H9 (cell line): ENCODE results near the gene AHNAK2. TPM values are rescaled to one million over a fixed set of nuclear protein-coding genes. Genes with fewer than 3 reads are reported as not detected.
A peak's percentile ranks its signal among the peaks of the same experiment; 100 is the strongest.

Experiments
- DNase-seq: peaks from one replicate; pipeline ENCODE4 v3.0.0-alpha.2; 2017
- H2AFZ ChIP-seq: one replicate; pipeline ENCODE4 v1.6.1; 2013; ENCODE audit warnings: mild to moderate bottlenecking, low read length, control low read depth, moderate library complexity
- H2AK5ac ChIP-seq: 2 replicates; pipeline ENCODE4 v1.6.1; 2013; ENCODE audit warnings: low read length, control low read depth, mixed read lengths; ENCODE audit not compliant: insufficient read length
- H2BK120ac ChIP-seq: one replicate; pipeline ENCODE4 v1.6.1; 2013; ENCODE audit warnings: low read depth, mild to moderate bottlenecking, low read length, control low read depth, inconsistent platforms; ENCODE audit not compliant: poor library complexity, severe bottlenecking
- H2BK12ac ChIP-seq: 2 replicates; pipeline ENCODE4 v1.6.1; 2013; ENCODE audit warnings: low read length, control low read depth, mixed read lengths, low read depth; ENCODE audit not compliant: insufficient read length
- H2BK15ac ChIP-seq: 2 replicates; pipeline ENCODE4 v1.6.1; 2013; ENCODE audit warnings: low read depth, low read length, control low read depth
- H2BK20ac ChIP-seq: one replicate; pipeline ENCODE4 v1.6.1; 2013; ENCODE audit warnings: low read depth, mild to moderate bottlenecking, low read length, control low read depth, inconsistent platforms; ENCODE audit not compliant: poor library complexity, severe bottlenecking
- H2BK5ac ChIP-seq: 2 replicates; pipeline ENCODE4 v1.6.1; 2013; ENCODE audit warnings: low read length, control low read depth, mixed read lengths; ENCODE audit not compliant: insufficient read length
- H3K14ac ChIP-seq: 2 replicates; pipeline ENCODE4 v1.6.1; 2013; ENCODE audit warnings: low read length, control low read depth; ENCODE audit not compliant: insufficient read depth
- H3K18ac ChIP-seq: 2 replicates; pipeline ENCODE4 v1.6.1; 2013; ENCODE audit warnings: low read depth, mild to moderate bottlenecking, mixed read lengths, low read length, control low read depth; ENCODE audit not compliant: insufficient read length
- H3K23ac ChIP-seq: 2 replicates; pipeline ENCODE4 v1.6.1; 2013; ENCODE audit warnings: low read length, control low read depth, mixed read lengths, low read depth; ENCODE audit not compliant: insufficient read length
- H3K23me2 ChIP-seq: 2 replicates; pipeline ENCODE4 v1.6.1; 2013; ENCODE audit warnings: low read depth, mild to moderate bottlenecking, mixed read lengths, low read length, control low read depth; ENCODE audit not compliant: insufficient read length, poor library complexity, severe bottlenecking
- H3K27ac ChIP-seq: 2 replicates; pipeline ENCODE4 v1.5.1; 2013; ENCODE audit warnings: low read length, control low read depth, mixed read lengths, low read depth; ENCODE audit not compliant: insufficient read length
- H3K27me3 ChIP-seq: 2 replicates; pipeline ENCODE4 v1.6.1; 2013; ENCODE audit warnings: low read length, control low read depth, inconsistent platforms; ENCODE audit not compliant: insufficient read depth
- H3K4ac ChIP-seq: 2 replicates; pipeline ENCODE4 v1.6.1; 2013; ENCODE audit warnings: low read depth, mild to moderate bottlenecking, control low read depth, inconsistent platforms, low read length, moderate library complexity
- H3K4me1 ChIP-seq: 2 replicates; pipeline ENCODE4 v1.6.1; 2013; ENCODE audit warnings: low read length, control low read depth, inconsistent platforms; ENCODE audit not compliant: insufficient read depth
- H3K4me2 ChIP-seq: 2 replicates; pipeline ENCODE4 v1.6.1; 2013; ENCODE audit warnings: low read length, control low read depth, mixed read lengths; ENCODE audit not compliant: insufficient read length, insufficient read depth
- H3K56ac ChIP-seq: 2 replicates; pipeline ENCODE4 v1.6.1; 2013; ENCODE audit warnings: low read depth, mild to moderate bottlenecking, mixed read lengths, low read length, control low read depth; ENCODE audit not compliant: insufficient read length
- H3K79me1 ChIP-seq: 2 replicates; pipeline ENCODE4 v1.6.1; 2013; ENCODE audit warnings: low read depth, mild to moderate bottlenecking, moderate library complexity, low read length, control low read depth, inconsistent platforms; ENCODE audit not compliant: insufficient read depth, poor library complexity, severe bottlenecking
- H3K79me2 ChIP-seq: 2 replicates; pipeline ENCODE4 v1.6.1; 2013; ENCODE audit warnings: low read length, control low read depth, inconsistent platforms; ENCODE audit not compliant: insufficient read depth
- H3K9ac ChIP-seq: 2 replicates; pipeline ENCODE4 v1.6.1; 2013; ENCODE audit warnings: low read length, control low read depth, mixed read lengths; ENCODE audit not compliant: insufficient read length; ENCODE audit errors: extremely low read depth
- H3K9me3 ChIP-seq: one replicate; pipeline ENCODE4 v1.6.1; 2013; ENCODE audit warnings: low read depth, low read length, inconsistent platforms; ENCODE audit not compliant: control insufficient read depth
- H3T11ph ChIP-seq: one replicate; pipeline ENCODE4 v1.6.1; 2013; ENCODE audit warnings: mild to moderate bottlenecking, low read length, control low read depth, inconsistent platforms
- H4K20me1 ChIP-seq: one replicate; pipeline ENCODE4 v1.6.1; 2013; ENCODE audit not compliant: control insufficient read depth, insufficient read length, insufficient read depth
- H4K5ac ChIP-seq: 2 replicates; pipeline ENCODE4 v1.6.1; 2013; ENCODE audit warnings: low read depth, mild to moderate bottlenecking, mixed read lengths, low read length, control low read depth; ENCODE audit not compliant: insufficient read length
- H4K8ac ChIP-seq: replicated peaks from 2 replicates; pipeline ENCODE4 v1.6.1; 2013; ENCODE audit warnings: low read length, control low read depth, mixed read lengths, low read depth; ENCODE audit not compliant: insufficient read length
- H4K91ac ChIP-seq: 2 replicates; pipeline ENCODE4 v1.6.1; 2013; ENCODE audit warnings: low read depth, mild to moderate bottlenecking, moderate library complexity, mixed read lengths, low read length, control low read depth; ENCODE audit not compliant: insufficient read length
- H3K27ac Mint-ChIP-seq, 3 experiments: 2 replicates in 2 of 3; 3 replicates in 1 of 3; pipeline ENCODE4 v1.8.0; 2020 to 2021; ENCODE audit warnings: mixed read lengths in 3 of 3, mild to moderate bottlenecking in 1 of 3, moderate library complexity in 1 of 3
- H3K27me3 Mint-ChIP-seq: 2 replicates; pipeline ENCODE4 v1.8.0; 2021; ENCODE audit warnings: low read depth, mild to moderate bottlenecking, moderate library complexity, mixed read lengths
- H3K36me3 Mint-ChIP-seq, 3 experiments: 2 replicates in 2 of 3; 3 replicates in 1 of 3; pipeline ENCODE4 v1.8.0; 2020 to 2021; ENCODE audit warnings: low read depth in 3 of 3, mixed read lengths in 3 of 3; ENCODE audit not compliant: insufficient read depth in 1 of 3
- H3K4me1 Mint-ChIP-seq, 2 experiments: 2 replicates each; pipeline ENCODE4 v1.8.0; 2020; ENCODE audit warnings: mixed read lengths in 2 of 2
- H3K4me3 Mint-ChIP-seq, 2 experiments: 2 replicates in 1 of 2; 3 replicates in 1 of 2; pipeline ENCODE4 v1.8.0; 2020 to 2021; ENCODE audit warnings: mild to moderate bottlenecking in 2 of 2, mixed read lengths in 2 of 2, moderate library complexity in 1 of 2
- H3K9me3 Mint-ChIP-seq, 2 experiments: 2 replicates in 1 of 2; 3 replicates in 1 of 2; pipeline ENCODE4 v1.8.0; 2020; ENCODE audit warnings: mild to moderate bottlenecking in 2 of 2, mixed read lengths in 2 of 2, moderate library complexity in 1 of 2
- WGBS: extraction: QIAGEN DNeasy Blood & Tissue Kit; methylation state at CpG from one replicate; pipeline ENCODE4 v1.1.7; 2013; ENCODE audit warnings: missing lambda C conversion rate, low lambda C conversion rate, mixed read lengths; ENCODE audit not compliant: insufficient read length; ENCODE audit errors: extremely low coverage; 5-methylcytosine and 5-hydroxymethylcytosine counted together
- total RNA-seq: library from RNA; stranded (reverse); gene quantifications from 2 replicates; pipeline ENCODE4 v1.2.1, GENCODE V29; 2021
- TF ChIP-seq, protein P1 (sequence below): fragments of 200-600 bp; sonication (generic); conservative IDR thresholded peaks from 3 replicates; pipeline ENCODE4 v1.8.0; 2021; ENCODE audit warnings: antibody characterized with exemption, mild to moderate bottlenecking

Gene AHNAK2
- total RNA-seq, 1 experiment from 2014 or later: 2.8 TPM

GRCh38 chr14:104931771-104932675 lies 46.2 kb downstream of the AHNAK2 start:
- H4K91ac ChIP-seq: no peak overlapping the region
- H3K27ac Mint-ChIP-seq: no peak overlapping the region
- no peak overlapping the region for H3K27ac ChIP-seq
- peak overlapping the region; percentile 45 for H3K4me2 ChIP-seq
- TF ChIP-seq, protein P1, sequence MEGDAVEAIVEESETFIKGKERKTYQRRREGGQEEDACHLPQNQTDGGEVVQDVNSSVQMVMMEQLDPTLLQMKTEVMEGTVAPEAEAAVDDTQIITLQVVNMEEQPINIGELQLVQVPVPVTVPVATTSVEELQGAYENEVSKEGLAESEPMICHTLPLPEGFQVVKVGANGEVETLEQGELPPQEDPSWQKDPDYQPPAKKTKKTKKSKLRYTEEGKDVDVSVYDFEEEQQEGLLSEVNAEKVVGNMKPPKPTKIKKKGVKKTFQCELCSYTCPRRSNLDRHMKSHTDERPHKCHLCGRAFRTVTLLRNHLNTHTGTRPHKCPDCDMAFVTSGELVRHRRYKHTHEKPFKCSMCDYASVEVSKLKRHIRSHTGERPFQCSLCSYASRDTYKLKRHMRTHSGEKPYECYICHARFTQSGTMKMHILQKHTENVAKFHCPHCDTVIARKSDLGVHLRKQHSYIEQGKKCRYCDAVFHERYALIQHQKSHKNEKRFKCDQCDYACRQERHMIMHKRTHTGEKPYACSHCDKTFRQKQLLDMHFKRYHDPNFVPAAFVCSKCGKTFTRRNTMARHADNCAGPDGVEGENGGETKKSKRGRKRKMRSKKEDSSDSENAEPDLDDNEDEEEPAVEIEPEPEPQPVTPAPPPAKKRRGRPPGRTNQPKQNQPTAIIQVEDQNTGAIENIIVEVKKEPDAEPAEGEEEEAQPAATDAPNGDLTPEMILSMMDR: no peak
- no peak overlapping the region for H3K18ac ChIP-seq
- no peak overlapping the region for H2AK5ac ChIP-seq
- H4K8ac ChIP-seq: no peak overlapping the region
- no peaks in the 10 kb centered on the region for H4K20me1 ChIP-seq
- WGBS: no CpG with 5 or more reads among the region's 64 CpGs
- DNase-seq: peak; percentile 46
- H3K36me3 Mint-ChIP-seq: no peaks in the 10 kb centered on the region
- H3K14ac ChIP-seq: no peak overlapping the region; the same call in 1 of the 2 replicates
- no peak overlapping the region for H2BK20ac ChIP-seq
- no peak overlapping the region for H4K5ac ChIP-seq
- no peak overlapping the region for H2BK12ac ChIP-seq
- H3K79me1 ChIP-seq: no peaks in the 10 kb centered on the region
- no peak overlapping the region for H3K9ac ChIP-seq
- no peaks in the 10 kb centered on the region for H3K4me1 ChIP-seq
- H3K9me3 ChIP-seq: no peaks in the 10 kb centered on the region
- no peak overlapping the region for H2AFZ ChIP-seq
- H3K4me3 Mint-ChIP-seq: peak overlapping the region; percentile 33 to 71; a peak in 3 of 5 replicates
- no peak overlapping the region for H3T11ph ChIP-seq
- H3K27me3 Mint-ChIP-seq: peaks cover 77% of the 10 kb centered on the region
- H3K9me3 Mint-ChIP-seq: no peaks in the 10 kb centered on the region; a peak in 1 of 5 replicates
- H3K23me2 ChIP-seq: no peaks in the 10 kb centered on the region
- H2BK120ac ChIP-seq: no peak overlapping the region
- no peak overlapping the region for H2BK5ac ChIP-seq
- no peaks in the 10 kb centered on the region for H3K79me2 ChIP-seq
- H3K23ac ChIP-seq: no peak overlapping the region
- no peak overlapping the region for H2BK15ac ChIP-seq
- peaks cover 30% of the 10 kb centered on the region; the same call in 1 of the 2 replicates for H3K27me3 ChIP-seq
- H3K4me1 Mint-ChIP-seq: peaks cover 2 to 12% of the 10 kb centered on the region in 2 experiments; a peak in 3 of 4 replicates
- no peak overlapping the region for H3K56ac ChIP-seq
- no peak overlapping the region for H3K4ac ChIP-seq
